Measurements from ENCODE around the gene RAP1GAP2. TPM values are rescaled to one million over a fixed set of nuclear protein-coding genes. Genes with fewer than 3 reads are reported as not detected.

Gene RAP1GAP2
- total and polyA plus RNA-seq, 10 donors: 1.2 to 32.7 (median 14.1) TPM

DNA sequence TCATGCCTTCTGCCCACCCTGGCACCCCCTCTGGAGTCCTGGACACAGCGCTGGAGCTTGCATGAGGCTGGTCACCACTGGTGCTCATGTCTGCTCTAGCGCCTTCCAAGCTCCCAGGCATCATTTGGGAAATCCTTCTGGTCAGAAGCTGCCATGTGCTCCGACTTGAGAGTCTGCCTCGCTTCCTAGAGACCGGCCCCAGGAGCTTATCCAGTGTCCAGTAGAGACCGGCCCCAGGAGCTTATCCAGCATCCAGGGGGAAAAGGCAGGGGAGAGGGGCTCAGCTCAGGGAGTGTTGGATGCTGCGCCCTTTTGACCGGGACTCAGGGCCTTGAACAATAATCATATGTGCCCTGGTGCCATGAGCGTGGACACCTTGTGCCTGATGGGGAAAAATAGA is 106.3 kb downstream of the RAP1GAP2 start:
- TF ChIP-seq POLR2AphosphoS5 (IDR thresholded peaks at IDR 0.05): no peak
- TF ChIP-seq, protein P1, sequence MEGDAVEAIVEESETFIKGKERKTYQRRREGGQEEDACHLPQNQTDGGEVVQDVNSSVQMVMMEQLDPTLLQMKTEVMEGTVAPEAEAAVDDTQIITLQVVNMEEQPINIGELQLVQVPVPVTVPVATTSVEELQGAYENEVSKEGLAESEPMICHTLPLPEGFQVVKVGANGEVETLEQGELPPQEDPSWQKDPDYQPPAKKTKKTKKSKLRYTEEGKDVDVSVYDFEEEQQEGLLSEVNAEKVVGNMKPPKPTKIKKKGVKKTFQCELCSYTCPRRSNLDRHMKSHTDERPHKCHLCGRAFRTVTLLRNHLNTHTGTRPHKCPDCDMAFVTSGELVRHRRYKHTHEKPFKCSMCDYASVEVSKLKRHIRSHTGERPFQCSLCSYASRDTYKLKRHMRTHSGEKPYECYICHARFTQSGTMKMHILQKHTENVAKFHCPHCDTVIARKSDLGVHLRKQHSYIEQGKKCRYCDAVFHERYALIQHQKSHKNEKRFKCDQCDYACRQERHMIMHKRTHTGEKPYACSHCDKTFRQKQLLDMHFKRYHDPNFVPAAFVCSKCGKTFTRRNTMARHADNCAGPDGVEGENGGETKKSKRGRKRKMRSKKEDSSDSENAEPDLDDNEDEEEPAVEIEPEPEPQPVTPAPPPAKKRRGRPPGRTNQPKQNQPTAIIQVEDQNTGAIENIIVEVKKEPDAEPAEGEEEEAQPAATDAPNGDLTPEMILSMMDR (IDR thresholded peaks at IDR 0.05 in 8 of 11, conservative IDR thresholded peaks at IDR 0.05 in 3 of 11): no peak
- no peak for TF ChIP-seq POLR2A (IDR thresholded peaks at IDR 0.05)
- H3K27ac ChIP-seq: no peak overlapping the region
- H3K27me3 ChIP-seq (replicated peaks in 1 of 7): peaks cover 0 to 4% (median 0%) of the 10 kb centered on the region in 7 donors
- WGBS, 5 donors: 94 to 97% (median 96%) methylated on average over 8 to 9 of the region's 9 CpGs
- peaks cover 0 to 17% (median 0%) of the 10 kb centered on the region in 6 donors for H3K36me3 ChIP-seq
- intact Hi-C loops (cut with DNase I; ENCODE audit: low total_unique reads): no loop called here
- H3K9me3 ChIP-seq: peaks cover 0 to 5% (median 0%) of the 10 kb centered on the region in 8 donors
- no peak for DNase-seq
- no peak overlapping the region for H3K4me3 ChIP-seq
- no peaks in the 10 kb centered on the region for H3K4me1 ChIP-seq

GRCh38 chr17:2903193-2903974 is 107.1 kb downstream of the RAP1GAP2 start:
- no peak overlapping the region for H3K27ac ChIP-seq
- no peak for DNase-seq
- 81 to 92% (median 83%) methylated on average over 8 of the region's 8 CpGs for WGBS, 5 donors

GRCh38 chr17:2904135-2904534 is 107.9 kb downstream of the RAP1GAP2 start:
- intact Hi-C loops (cut with DNase I; ENCODE audit: low total_unique reads): no loop called here
- WGBS, 5 donors: 56 to 76% (median 65%) methylated on average over 5 to 16 of the region's 16 CpGs
- no peak overlapping the region for H3K27ac ChIP-seq

More at GRCh38 chr17:2903193-2903974, 107.1 kb downstream of the RAP1GAP2 start:
- Histone ChIP-seq H3K9me3 (peaks cover 0 to 5% (median 0%) of the 10 kb centered on the region in 8 donors), H3K36me3 (peaks cover 0 to 25% (median 0%) of the 10 kb centered on the region in 6 donors), H3K4me3 (no peak overlapping the region), H3K27me3 (replicated peaks in 1 of 7) (peaks cover 0 to 4% (median 0%) of the 10 kb centered on the region in 7 donors), H3K4me1 (no peaks in the 10 kb centered on the region)
- TF ChIP-seq POLR2A (IDR thresholded peaks at IDR 0.05): no peak
- TF ChIP-seq, protein P1 (IDR thresholded peaks at IDR 0.05 in 8 of 11, conservative IDR thresholded peaks at IDR 0.05 in 3 of 11): no peak
- TF ChIP-seq POLR2AphosphoS5 (IDR thresholded peaks at IDR 0.05): no peak
- intact Hi-C loops (cut with DNase I; ENCODE audit: low total_unique reads): no loop called here

More at GRCh38 chr17:2904135-2904534, 107.9 kb downstream of the RAP1GAP2 start:
- no peak for DNase-seq
- Histone ChIP-seq H3K36me3 (peaks cover 0 to 31% (median 0%) of the 10 kb centered on the region in 6 donors), H3K9me3 (peaks cover 0 to 5% (median 0%) of the 10 kb centered on the region in 8 donors), H3K4me1 (no peaks in the 10 kb centered on the region), H3K4me3 (no peak overlapping the region), H3K27me3 (replicated peaks in 1 of 7) (peaks cover 0 to 4% (median 0%) of the 10 kb centered on the region in 7 donors)
- no peak for TF ChIP-seq POLR2A (IDR thresholded peaks at IDR 0.05)
- no peak for TF ChIP-seq POLR2AphosphoS5 (IDR thresholded peaks at IDR 0.05)
- TF ChIP-seq, protein P1 (IDR thresholded peaks at IDR 0.05 in 8 of 11, conservative IDR thresholded peaks at IDR 0.05 in 3 of 11): no peak

Measured in spleen (tissue), 11 donors.